GM21390 (cell line): ENCODE results near the gene RAD17.
"Not testable (repeated sequence)": the region's sequence is repeated elsewhere in the genome, so short reads cannot be mapped to it uniquely, and the experiment has no call there.

ENCODE experiments used
- ATAC-seq: cut with Tn5 transposase; IDR thresholded peaks from one replicate; pipeline ENCODE4 v1.9.1; 2021; ENCODE audit not compliant: unreplicated experiment

Gene RAD17

GRCh38 chr5:69454460-69455249 lies 85.0 kb downstream of the RAD17 start:
- no peak for ATAC-seq

- ATAC-seq = not testable (repeated sequence)
These were observed 85.9 kb downstream of the RAD17 start for GRCh38 chr5:69455428-69455988.

DNA sequence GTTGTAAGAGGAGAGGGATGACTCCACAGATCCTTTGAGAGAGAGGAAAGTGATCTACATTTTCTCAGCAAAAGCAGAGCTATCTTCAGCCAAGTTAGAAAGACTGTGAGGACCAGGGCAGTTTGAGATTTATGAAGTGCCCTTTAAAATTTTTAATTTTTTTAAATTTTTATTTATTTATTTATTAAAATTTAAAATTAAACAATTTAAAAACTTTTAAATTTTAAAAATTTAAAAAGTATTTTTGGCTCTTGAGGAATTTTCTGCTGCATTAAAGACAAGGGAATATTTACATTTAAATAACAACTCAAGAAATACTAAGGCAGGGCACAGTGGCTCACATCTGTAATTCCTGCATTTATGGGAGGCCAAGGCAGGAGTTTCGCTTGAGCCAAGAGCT lies 92.6 kb downstream of the RAD17 start:
- ATAC-seq = no peak
